Colonic mucosa (tissue), 4 donors: ENCODE measurements around the gene CWC27. TPM values are rescaled to one million over a fixed set of nuclear protein-coding genes. Genes with fewer than 3 reads are reported as not detected.

Source experiments
- DNase-seq: peaks from one replicate; pipeline ENCODE4 v3.0.0-alpha.2; 2020
- H3K27ac ChIP-seq: fragments of 200-600 bp; one replicate; pipeline ENCODE4 v1.8.0; 2021
- H3K27me3 ChIP-seq: fragments of 200-600 bp; one replicate; pipeline ENCODE4 v1.8.0; 2021
- H3K36me3 ChIP-seq: fragments of 200-600 bp; one replicate; pipeline ENCODE4 v1.8.0; 2021
- H3K4me1 ChIP-seq: fragments of 200-600 bp; one replicate; pipeline ENCODE4 v1.8.0; 2021; ENCODE audit warnings: mild to moderate bottlenecking
- H3K4me3 ChIP-seq: fragments of 200-600 bp; one replicate; pipeline ENCODE4 v1.8.0; 2021
- H3K9ac ChIP-seq, 2 donors: one replicate each; pipeline ENCODE4 v1.7.0; 2013; ENCODE audit warnings: control low read depth in 2 of 2, low read depth in 2 of 2, low read length in 2 of 2
- H3K9me3 ChIP-seq: fragments of 200-600 bp; one replicate; pipeline ENCODE4 v1.8.0; 2021
- intact Hi-C: fragments of 100-400 bp; cut with DNase I; formaldehyde crosslinking; loops from one replicate; pipeline ENCODE4 v1.14.1; 2022
- total RNA-seq, 2 donors: library from RNA; stranded (reverse); fragmentation: NEBNext Ultra II Directional in 1 of 2; extraction: Animal tissue kit (Norgen Biotek cat#: 25700) in 1 of 2; gene quantifications; one replicate each; pipeline ENCODE4 v1.2.1, GENCODE V29; 2021
- TF ChIP-seq, protein P1 (sequence below): fragments of 200-600 bp; IDR thresholded peaks from one replicate; pipeline ENCODE4 v1.8.0; 2022; ENCODE audit warnings: antibody characterized with exemption, mild to moderate bottlenecking
- donor health status: healthy.
- donor health status: DM: no; HTN: no; CAD: no.
- donor health status: DM: no; HTN: no; CAD: no.

CWC27 gene
- total RNA-seq, 2 donors from 2014 or later = 18.3 to 22.6 TPM

DNA sequence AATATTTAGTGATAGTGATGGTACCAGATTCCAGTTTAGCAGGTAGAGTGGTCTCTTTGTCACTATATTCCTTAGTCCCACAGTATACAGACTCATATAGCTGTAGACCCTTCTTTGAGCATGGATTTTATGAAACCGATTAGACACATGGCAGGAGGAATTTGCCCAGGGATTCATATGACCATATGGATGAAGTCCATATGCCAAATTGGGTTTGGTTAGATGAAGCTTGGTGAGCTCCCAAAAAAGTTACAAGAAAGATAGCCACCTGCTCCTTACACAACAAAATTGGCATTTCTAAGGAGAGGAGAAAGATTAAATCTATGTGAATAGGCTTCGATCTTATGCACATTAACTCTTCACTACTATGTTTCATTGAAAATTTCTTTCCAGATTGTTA, 211.4 kb downstream of the CWC27 start:
- H3K4me3 ChIP-seq = no peak overlapping the region

GRCh38 chr5:64987768-64988167, 219.0 kb downstream of the CWC27 start:
- Histone ChIP-seq H3K27me3 (no peaks in the 10 kb centered on the region), H3K9ac (no peak overlapping the region), H3K9me3 (no peaks in the 10 kb centered on the region), H3K4me3 (no peak overlapping the region), H3K36me3 (no peaks in the 10 kb centered on the region), H3K4me1 (no peaks in the 10 kb centered on the region), H3K27ac (no peak overlapping the region)
- DNase-seq = no peak
- TF ChIP-seq, protein P1, sequence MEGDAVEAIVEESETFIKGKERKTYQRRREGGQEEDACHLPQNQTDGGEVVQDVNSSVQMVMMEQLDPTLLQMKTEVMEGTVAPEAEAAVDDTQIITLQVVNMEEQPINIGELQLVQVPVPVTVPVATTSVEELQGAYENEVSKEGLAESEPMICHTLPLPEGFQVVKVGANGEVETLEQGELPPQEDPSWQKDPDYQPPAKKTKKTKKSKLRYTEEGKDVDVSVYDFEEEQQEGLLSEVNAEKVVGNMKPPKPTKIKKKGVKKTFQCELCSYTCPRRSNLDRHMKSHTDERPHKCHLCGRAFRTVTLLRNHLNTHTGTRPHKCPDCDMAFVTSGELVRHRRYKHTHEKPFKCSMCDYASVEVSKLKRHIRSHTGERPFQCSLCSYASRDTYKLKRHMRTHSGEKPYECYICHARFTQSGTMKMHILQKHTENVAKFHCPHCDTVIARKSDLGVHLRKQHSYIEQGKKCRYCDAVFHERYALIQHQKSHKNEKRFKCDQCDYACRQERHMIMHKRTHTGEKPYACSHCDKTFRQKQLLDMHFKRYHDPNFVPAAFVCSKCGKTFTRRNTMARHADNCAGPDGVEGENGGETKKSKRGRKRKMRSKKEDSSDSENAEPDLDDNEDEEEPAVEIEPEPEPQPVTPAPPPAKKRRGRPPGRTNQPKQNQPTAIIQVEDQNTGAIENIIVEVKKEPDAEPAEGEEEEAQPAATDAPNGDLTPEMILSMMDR = no peak
- intact Hi-C loops = no loop called here

More for the DNA sequence above, 211.4 kb downstream of the CWC27 start:
- Histone ChIP-seq H3K27me3 (no peaks in the 10 kb centered on the region), H3K9me3 (no peaks in the 10 kb centered on the region), H3K9ac (no peak overlapping the region), H3K36me3 (no peaks in the 10 kb centered on the region), H3K27ac (no peak overlapping the region), H3K4me1 (no peaks in the 10 kb centered on the region)
- TF ChIP-seq, protein P1 = no peak
- no peak for DNase-seq
- intact Hi-C loops = no loop called here

- no peaks in the 10 kb centered on the region for H3K9me3 ChIP-seq
Measured at GRCh38 chr5:65009207-65009606, 240.5 kb downstream of the CWC27 start.

GRCh38 chr5:65010841-65011240, 242.1 kb downstream of the CWC27 start:
- Histone ChIP-seq H3K36me3 (no peaks in the 10 kb centered on the region), H3K4me3 (no peak overlapping the region), H3K27me3 (no peaks in the 10 kb centered on the region), H3K4me1 (no peaks in the 10 kb centered on the region), H3K9me3 (no peaks in the 10 kb centered on the region), H3K27ac (no peak overlapping the region), H3K9ac (no peak overlapping the region)
- peak; percentile 39 for DNase-seq
- TF ChIP-seq, protein P1 = no peak
- intact Hi-C loops = no loop called here

More at GRCh38 chr5:65009207-65009606, 240.5 kb downstream of the CWC27 start:
- H3K4me3 ChIP-seq = no peak overlapping the region
- H3K9ac ChIP-seq = no peak overlapping the region
- TF ChIP-seq, protein P1 = no peak
- H3K27me3 ChIP-seq = no peaks in the 10 kb centered on the region
- DNase-seq = no peak
- intact Hi-C loops = no loop called here
- H3K4me1 ChIP-seq = no peaks in the 10 kb centered on the region
- H3K27ac ChIP-seq = no peak overlapping the region
- no peaks in the 10 kb centered on the region for H3K36me3 ChIP-seq

DNA sequence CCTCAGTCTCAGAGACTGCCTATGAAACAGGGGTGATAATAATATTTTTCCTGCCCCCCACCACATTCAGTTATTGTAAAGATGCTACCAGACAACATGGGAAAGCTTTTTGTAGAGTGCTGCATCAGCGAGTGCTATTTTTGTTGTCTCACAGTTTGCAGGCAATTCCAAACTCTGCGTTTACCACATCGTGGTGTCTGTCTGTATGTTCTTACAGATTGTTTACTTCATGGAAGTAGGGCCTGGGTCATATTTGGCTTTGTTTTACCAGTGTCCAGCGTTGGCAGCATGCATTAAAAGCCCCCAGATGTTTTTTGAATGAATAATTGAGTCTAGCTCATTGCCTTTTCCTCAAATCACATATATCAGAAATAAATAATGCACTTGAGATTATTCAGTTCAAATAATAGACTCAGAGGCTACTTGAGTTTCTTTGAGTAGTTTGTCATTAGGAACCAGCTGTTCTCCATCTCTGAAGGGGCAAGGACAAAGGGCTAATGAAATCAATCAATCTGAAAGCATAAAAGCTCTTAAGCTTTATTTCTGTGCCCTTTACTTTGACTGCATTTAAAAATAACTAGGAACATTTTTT, 243.7 kb downstream of the CWC27 start:
- Histone ChIP-seq H3K36me3 (no peaks in the 10 kb centered on the region), H3K9me3 (no peaks in the 10 kb centered on the region), H3K9ac (no peak overlapping the region), H3K27ac (no peak overlapping the region), H3K4me3 (no peak overlapping the region), H3K4me1 (no peaks in the 10 kb centered on the region), H3K27me3 (no peaks in the 10 kb centered on the region)
- intact Hi-C loops = no loop called here
- TF ChIP-seq, protein P1 = no peak
- no peak for DNase-seq
